Right kidney (tissue), 9 donors: ENCODE data around the gene MISP3.
"Not testable (repeated sequence)": the region's sequence is repeated elsewhere in the genome, so short reads cannot be mapped to it uniquely, and the experiment has no call there.

Experiments used
- DNase-seq: peaks from one replicate; pipeline ENCODE4 v3.0.0-alpha.2; 2016
- long read RNA-seq, 8 donors: transcript quantifications; one replicate each; lab custom pipeline, GENCODE V29; 2026

The MISP3 gene
- long read RNA-seq, donor 1, transcript MISP3-204 (1 exons, 2,187 nt) = major isoform, 6 of 8 reads
- long read RNA-seq, donor 1, partial matches to known transcripts = 0 of 8 reads
- long read RNA-seq, donor 1, other reads (novel, unspliced or antisense) = 0 of 8 reads
- long read RNA-seq, donor 2, partial matches to known transcripts = 0 of 5 reads
- long read RNA-seq, donor 2, other reads (novel, unspliced or antisense) = 0 of 5 reads
- long read RNA-seq, donor 3, partial matches to known transcripts = 0 of 8 reads
- long read RNA-seq, donor 3, other reads (novel, unspliced or antisense) = 0 of 8 reads
- long read RNA-seq, donor 4, transcript MISP3-204 (1 exons, 2,187 nt) = major isoform, 9 of 10 reads
- long read RNA-seq, donor 4, partial matches to known transcripts = 0 of 10 reads
- long read RNA-seq, donor 4, other reads (novel, unspliced or antisense) = 0 of 10 reads
- long read RNA-seq, donor 5, partial matches to known transcripts = 0 of 6 reads
- long read RNA-seq, donor 5, other reads (novel, unspliced or antisense) = 0 of 6 reads
- long read RNA-seq, donor 6, transcript MISP3-204 (1 exons, 2,187 nt) = major isoform, 7 of 12 reads
- long read RNA-seq, donor 6, partial matches to known transcripts = 0 of 12 reads
- long read RNA-seq, donor 6, other reads (novel, unspliced or antisense) = 0 of 12 reads
- long read RNA-seq, donor 7 = 0 reads
- long read RNA-seq, donor 8, transcript MISP3-204 (1 exons, 2,187 nt) = major isoform, 5 of 6 reads
- long read RNA-seq, donor 8, partial matches to known transcripts = 0 of 6 reads
- long read RNA-seq, donor 8, other reads (novel, unspliced or antisense) = 0 of 6 reads

GRCh38 chr19:14072535-14073260 lies at the start of gene MISP3:
MISP3 (plus strand) TSS chr19:14072786; CDS start chr19:14073310, 524 bp downstream.
- peak; percentile 83 for DNase-seq

GRCh38 chr19:14023404-14024235 lies 49.0 kb upstream of the MISP3 start:
- DNase-seq = no peak

- DNase-seq = not testable (repeated sequence)
Observed at GRCh38 chr19:14026652-14027192, 45.9 kb upstream of the MISP3 start.

GRCh38 chr19:14027856-14028450 lies 44.6 kb upstream of the MISP3 start, which contains the start of gene RLN3:
RLN3 (plus strand) TSS chr19:14028148; CDS start chr19:14028205, 57 bp downstream.
- no peak for DNase-seq

GRCh38 chr19:14028901-14029300 lies 43.7 kb upstream of the MISP3 start:
- no peak for DNase-seq

DNA sequence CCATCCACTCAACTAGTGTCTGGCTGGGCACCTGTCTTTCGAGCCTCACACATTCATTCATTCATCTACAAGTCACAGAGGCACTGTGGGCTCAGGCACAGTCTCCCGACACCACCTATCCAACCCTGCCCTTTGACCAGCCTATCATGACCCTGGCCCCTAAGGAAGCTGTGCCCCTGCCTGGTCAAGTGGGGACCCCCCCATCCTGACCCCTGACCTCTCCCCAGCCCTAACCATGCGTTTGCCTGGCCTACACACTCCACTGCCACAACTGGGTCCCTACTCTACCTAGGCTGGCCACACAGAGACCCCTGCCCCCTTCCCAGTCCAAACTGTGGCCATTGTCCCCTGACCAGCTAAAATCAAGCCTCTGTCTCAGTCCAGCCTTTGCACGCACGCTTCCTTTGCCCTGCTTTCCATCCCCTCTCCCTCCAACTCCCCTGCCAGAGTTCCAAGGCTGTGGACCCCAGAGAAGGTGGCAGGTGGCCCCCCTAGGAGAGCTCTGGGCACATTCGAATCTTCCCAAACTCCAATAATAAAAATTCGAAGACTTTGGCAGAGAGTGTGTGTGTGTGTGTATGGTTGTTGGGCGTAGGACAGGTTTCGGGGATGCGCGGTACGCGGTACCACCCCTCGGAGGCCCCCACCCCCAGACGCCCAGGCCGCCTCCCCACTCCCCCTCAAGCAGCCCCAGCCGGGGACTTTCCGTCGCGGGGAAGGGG lies 41.4 kb upstream of the MISP3 start:
- DNase-seq = no peak

GRCh38 chr19:14031719-14032480 lies 40.7 kb upstream of the MISP3 start, which contains the start of gene IL27RA:
IL27RA (plus strand) TSS chr19:14031762; CDS start chr19:14031873, 111 bp downstream.
- peak; percentile 90 for DNase-seq

DNA sequence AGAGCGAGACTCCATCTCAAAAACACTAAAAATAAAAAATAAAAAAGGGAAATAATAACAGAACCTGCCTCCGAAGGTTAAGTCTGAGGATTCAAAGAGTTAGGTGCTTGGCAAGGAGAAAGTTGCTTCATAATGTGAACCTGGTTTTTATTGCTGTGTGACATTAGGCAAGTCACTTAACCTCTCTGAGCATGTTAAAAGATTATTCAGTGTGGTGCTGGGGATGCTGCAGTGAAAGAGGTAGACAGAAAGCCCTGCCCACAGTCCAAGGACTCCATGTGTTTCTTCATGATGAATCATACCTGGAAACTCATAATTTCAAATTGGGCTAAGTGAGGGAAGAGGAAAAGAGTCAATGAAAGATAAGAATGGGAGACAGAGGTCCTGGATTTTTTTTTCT lies 38.6 kb upstream of the MISP3 start:
- DNase-seq = no peak

DNA sequence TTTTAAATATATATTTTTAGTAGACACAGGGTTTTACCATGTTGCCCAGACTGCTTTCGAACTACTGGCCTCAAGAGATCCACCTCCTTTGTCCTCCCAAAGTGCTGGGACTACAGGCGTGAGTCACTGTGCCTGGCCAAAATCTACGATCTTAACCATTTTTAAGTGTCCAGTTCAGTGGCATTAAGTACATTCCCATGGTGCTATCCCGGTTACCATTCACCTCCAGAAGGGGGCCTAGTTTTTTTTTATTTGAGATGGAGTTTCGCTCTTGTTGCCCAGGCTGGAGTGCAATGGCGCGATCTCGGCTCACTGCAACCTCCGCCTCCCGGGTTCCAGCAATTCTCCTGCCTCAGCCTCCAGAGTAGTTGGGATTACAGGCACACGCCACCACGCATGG lies 37.4 kb upstream of the MISP3 start:
- DNase-seq = not testable (repeated sequence)

GRCh38 chr19:14035706-14036105 lies 36.9 kb upstream of the MISP3 start:
- no peak for DNase-seq

DNA sequence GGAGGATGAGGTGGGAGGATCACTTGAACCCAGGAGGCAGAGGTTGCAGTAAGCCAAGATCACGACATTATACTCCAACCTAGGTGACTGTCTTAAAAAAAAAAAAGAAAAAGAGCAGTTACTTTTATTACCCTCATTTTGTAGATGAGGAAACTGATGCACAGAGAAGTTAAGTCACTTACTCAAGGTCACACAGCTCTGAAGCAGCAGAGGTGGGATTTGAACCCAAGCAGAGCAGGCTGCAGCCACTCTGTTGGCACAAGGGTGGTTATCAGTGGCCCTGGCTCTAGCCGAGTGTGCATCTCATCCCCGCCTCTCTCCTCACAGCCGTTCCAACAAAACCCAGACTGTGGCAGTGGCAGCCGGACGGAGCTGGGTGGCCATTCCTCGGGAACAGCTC lies 33.4 kb upstream of the MISP3 start:
- DNase-seq = no peak

GRCh38 chr19:14042659-14043608 lies 29.7 kb upstream of the MISP3 start:
- not testable (repeated sequence) for DNase-seq

- not testable (repeated sequence) for DNase-seq
Observed at GRCh38 chr19:14047866-14048265, 24.7 kb upstream of the MISP3 start.

DNA sequence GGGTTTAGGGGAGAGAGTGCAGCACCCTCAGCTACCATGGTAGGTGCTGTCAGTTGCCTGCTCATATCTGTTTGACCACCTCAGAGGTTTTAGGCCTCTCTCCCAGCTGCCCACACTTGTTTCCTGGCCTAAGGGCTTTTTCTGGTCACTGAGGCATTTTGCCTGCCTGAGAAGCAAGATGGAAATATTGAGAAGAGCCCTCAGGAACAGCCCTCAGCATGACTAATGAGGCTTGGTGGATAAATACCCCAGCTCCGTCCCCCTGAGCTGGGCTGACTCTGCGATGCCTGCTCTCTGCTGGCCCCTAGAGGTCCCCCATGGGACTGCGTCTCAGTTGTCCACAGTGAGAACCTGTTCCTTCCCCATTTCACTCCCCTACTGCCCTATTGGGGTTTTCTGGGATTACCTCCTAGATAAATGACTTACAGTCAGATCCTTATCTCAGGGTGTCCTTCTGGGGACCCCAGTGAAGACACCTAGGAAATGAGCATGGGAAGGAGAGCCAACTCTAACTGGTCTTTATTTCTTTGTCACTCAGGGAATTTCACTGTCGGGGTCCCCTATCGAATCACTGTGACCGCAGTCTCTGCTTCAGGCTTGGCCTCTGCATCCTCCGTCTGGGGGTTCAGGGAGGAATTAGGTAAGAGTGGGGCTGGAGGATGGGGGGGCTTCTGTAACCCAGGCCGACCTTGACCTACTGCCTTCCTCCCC lies 24.0 kb upstream of the MISP3 start:
- DNase-seq = no peak

DNA sequence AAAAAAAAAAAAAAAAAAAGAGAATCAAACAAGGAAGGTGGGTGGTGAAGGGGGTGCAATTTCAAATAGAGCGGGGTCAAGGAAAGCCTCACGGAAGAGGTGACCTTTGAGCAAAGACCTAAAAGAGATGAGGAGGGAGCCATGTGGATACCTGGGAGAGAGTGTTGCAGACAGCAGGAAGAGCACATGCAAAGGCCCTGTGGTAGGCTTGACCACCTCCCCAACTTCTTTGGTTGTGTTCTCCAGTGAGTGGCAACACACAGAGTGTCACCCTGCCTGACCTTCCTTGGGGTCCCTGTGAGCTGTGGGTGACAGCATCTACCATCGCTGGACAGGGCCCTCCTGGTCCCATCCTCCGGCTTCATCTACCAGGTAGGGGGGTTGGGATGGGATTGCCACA lies 22.1 kb upstream of the MISP3 start:
- no peak for DNase-seq

GRCh38 chr19:14050961-14051360 lies 21.6 kb upstream of the MISP3 start:
- DNase-seq = not testable (repeated sequence)

DNA sequence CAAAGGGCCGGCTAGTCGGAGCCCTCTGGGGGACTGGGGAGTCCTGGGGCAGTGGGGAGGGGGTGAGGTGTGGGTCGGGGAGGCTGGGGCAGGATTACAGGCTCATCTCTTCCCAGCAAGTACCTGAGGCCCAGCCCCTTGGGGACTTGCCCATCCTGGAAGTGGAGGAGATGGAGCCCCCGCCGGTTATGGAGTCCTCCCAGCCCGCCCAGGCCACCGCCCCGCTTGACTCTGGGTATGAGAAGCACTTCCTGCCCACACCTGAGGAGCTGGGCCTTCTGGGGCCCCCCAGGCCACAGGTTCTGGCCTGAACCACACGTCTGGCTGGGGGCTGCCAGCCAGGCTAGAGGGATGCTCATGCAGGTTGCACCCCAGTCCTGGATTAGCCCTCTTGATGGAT lies 20.6 kb upstream of the MISP3 start:
- no peak for DNase-seq
